ENCODE data around the gene BATF.

The BATF gene

GRCh38 chr14:75499084-75499875, 23.0 kb upstream of the BATF start:
- DNase-seq (ENCODE audit: low spot score), result no peak

DNA sequence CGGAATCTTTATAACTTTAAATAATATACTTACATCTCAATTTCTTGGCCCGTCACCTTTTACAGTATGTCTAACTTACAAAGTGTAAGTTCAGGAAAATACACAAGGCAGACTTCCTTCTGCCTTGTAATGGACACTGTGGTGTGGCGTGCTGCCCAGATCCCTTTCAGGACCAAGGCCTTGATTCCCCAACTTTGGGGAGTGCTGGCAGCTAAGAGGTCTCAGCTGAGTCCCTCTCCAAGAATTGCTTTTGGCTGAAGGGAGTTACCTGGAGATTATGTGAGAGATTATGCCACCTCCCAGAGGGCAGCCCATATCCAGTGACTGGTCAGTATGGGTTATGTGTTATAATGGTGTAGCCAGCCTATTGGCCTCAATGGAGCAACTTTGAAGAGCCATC, 21.2 kb upstream of the BATF start:
- no peak for DNase-seq (ENCODE audit: low spot score)

- DNase-seq (ENCODE audit: low spot score), result no peak
Measured at GRCh38 chr14:75504411-75504810, 17.9 kb upstream of the BATF start.

GRCh38 chr14:75506930-75507329, 15.3 kb upstream of the BATF start:
- no peak for DNase-seq (ENCODE audit: low spot score)

DNA sequence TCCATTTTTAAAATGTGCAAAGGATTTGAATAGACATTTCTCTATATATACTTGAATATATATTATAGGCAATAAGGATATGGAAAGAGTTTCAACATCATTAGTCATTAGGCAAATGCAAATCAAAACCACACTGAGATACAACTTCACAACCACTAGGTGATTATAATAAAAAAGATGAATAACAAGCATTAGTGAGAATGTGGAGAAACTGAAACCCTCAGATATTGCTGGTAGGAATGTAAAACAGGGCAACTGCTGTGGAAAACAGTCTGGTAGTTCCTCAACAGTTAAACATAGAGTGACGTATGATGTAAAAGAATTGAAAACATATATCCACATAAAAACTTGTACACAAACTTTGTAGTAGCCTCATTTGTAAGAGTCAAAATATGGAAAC, 11.7 kb upstream of the BATF start:
- no peak for DNase-seq (ENCODE audit: low spot score)

GRCh38 chr14:75511201-75511600, 11.1 kb upstream of the BATF start:
- no peak for DNase-seq (ENCODE audit: low spot score)

GRCh38 chr14:75513911-75514672, 8.2 kb upstream of the BATF start:
- no peak for DNase-seq (ENCODE audit: low spot score)

DNA sequence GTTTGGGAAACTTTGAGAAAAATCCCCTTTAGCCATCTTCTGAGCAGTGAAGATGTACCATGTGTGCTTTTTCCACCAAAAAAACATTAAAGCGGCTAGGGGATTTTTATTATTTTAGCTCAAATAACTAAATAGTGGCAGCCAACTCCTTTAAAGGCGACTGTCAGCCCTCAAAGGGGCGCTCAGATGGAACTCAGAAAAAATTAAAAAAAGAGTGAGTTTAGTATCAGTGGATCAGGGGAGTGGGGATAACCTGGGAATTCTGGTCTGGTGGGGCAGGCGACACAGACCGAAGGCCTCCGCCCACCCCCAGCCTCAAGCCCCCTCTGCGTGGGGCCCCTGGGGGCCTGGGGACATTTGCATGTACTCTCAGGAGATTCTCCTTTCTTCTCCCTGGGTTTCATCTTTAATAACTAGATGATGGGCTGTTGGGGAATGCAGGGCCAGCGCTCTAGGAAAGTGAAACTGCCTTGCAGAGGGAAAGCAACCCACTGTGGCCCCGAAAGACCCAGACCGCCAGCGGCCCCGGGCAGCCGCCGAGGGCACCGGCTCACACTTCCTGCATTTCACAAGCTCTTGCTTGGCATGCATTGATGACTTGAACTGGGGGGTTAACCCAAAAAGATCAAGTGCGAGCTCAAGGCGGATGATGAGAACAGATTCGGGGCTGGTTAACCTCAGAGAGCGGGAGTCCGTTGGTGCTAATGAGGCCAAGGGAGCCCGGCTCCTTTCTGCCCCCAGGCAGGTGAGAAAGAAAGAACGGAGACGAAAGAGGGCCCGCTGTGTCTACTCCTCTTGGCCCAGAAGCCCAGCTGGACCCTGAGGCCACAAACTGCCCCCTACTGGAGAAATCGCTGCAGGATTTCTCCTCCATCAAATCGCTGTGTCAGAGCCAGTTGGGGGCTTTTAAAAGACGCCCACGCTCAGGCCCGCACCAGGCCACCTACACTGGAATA, 7.3 kb upstream of the BATF start:
- DNase-seq (ENCODE audit: low spot score), result no peak

GRCh38 chr14:75515629-75515996, 6.7 kb upstream of the BATF start:
- DNase-seq (ENCODE audit: low spot score), result no peak

DNA sequence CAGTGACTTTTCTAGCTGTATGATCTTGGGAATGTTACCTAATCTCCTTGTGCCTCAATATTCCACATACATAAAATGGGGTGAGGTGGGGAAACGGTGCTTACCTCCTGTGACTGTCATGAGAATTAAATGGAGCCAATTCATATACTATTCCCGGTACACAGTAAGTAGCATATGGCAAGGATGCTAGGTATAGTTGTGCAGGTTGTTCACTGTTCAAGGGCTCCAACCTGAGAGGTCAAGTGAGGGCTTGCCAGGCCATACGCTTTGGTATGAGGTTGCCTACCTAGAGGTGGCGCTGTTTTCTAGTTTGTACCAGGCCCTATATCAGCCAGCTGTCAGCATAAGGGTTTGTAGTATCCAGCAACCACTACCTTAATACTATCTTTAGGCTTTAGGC, 3.6 kb upstream of the BATF start:
- DNase-seq (ENCODE audit: low spot score), result no peak

DNA sequence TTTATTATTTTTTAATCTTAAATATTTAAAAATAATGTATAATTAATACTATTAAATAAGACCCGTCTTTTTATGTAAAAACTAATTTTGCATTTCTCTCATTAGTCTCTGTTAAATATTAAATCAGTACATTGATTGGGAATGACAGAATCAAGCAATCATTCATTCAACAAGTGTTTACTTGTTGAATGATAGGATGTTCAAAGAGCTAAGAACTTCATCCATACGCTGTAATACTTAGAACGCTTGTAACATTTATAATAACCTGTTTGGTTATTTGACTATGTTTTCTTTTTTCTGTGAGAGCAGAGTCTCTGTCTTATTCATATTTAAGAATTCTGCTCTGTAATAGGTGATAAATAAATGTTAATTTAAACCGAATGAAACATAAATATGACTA, 2.9 kb upstream of the BATF start:
- no peak for DNase-seq (ENCODE audit: low spot score)

DNA sequence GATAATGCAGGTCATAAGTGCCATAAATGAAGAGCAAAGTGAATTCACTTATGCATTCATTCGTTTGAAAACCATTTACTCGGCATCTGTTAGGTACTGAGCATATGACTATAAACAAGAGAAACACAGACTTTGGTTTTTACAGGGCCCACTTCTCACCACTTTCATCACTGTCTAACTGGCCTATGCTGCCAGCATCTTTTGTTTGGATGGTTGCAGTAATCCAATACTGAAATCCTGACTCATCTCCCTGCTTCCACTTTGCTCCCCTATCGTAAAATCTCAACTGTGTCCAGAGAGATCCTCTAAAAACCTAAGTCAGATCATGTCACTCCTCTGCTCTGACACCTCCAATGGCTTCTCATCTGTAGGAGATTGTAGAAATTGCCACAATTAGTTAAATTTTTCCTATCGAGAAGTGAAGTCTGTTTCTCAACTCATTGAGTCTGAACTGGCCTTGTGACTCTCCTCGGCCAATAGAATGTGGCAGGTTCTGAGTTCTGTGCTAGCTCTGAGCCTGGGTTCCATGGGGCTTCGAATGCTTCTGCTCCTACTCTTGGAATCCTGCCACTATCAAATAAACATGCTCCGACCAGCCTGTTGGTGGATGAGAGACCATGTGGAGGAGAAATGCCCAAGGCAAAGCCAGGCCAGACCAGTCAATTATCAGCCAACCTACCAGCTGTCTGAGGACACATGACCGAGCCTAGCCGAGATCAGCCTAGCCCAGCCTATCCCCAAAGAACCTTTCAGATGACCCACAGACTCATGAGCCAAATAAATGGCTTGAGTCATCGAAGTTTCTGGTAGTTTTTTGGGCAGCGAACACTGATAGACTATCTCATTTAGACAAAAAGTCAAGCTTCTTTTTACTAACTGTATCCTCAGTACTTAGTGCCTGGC, 2.2 kb upstream of the BATF start:
- DNase-seq (ENCODE audit: low spot score), result no peak

- DNase-seq (ENCODE audit: low spot score), result no peak
Measured at GRCh38 chr14:75520852-75521251, 1.4 kb upstream of the BATF start.

- DNase-seq (ENCODE audit: low spot score), result no peak
Measured at GRCh38 chr14:75521415-75522199, 662 bp upstream of the BATF start.

DNA sequence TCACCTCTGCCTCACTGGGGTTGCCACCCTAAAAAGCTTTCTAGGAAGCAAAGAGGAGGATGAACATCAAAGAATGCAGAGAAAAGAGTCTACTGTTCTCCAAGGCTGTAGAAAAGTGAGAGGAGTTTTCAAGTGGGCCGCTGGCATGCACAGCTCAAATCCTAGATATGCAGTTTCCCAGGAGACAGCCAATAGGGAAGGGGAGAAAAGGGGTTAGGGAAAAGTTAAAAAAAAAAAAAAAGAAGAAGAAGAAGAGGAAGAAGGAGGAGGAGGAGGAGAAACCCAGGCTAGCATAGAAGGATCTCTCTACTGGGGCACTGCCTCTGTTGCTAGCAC, 682 bp downstream of the BATF start:
- DNase-seq (ENCODE audit: low spot score), result no peak

DNA sequence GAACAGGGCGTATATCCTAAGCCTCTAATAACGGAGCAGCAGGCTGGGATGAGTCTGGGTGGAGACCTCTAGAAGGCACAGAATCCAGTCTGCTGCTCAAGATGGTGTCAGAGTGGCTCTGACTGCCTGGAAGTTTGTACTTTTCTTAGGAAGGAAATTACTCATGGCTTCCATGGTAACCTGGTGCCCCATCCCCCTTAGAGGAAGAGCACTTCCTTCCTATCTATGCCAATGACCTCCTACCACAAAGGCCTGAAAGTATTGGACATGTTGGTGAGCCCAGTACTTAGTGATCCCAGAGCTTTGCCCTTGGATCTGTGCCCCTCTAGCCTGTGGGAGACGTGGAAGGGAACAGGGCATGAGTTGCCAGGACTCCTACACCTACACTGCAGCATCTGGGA, 1.5 kb downstream of the BATF start:
- DNase-seq (ENCODE audit: low spot score), result no peak

DNA sequence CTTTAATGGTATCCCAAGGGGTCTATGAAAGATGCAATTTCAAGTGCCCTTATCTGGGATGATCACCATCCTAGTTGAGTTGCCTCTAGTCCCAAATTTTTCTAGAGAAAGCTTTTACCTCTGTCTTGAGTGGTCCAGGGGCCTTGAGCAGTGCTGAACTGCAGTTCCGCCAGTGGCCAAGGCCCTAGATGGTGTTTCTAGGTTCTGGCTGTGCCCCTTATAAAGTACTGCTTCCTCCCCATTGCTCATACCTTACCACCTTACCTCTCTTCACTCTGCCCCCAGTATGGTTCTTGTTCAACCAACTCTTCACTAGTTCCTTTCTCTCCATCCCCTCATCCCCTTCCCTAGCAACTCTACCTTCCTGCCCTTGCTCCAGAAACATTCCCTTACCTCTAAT, 3.7 kb downstream of the BATF start:
- no peak for DNase-seq (ENCODE audit: low spot score)

DNA sequence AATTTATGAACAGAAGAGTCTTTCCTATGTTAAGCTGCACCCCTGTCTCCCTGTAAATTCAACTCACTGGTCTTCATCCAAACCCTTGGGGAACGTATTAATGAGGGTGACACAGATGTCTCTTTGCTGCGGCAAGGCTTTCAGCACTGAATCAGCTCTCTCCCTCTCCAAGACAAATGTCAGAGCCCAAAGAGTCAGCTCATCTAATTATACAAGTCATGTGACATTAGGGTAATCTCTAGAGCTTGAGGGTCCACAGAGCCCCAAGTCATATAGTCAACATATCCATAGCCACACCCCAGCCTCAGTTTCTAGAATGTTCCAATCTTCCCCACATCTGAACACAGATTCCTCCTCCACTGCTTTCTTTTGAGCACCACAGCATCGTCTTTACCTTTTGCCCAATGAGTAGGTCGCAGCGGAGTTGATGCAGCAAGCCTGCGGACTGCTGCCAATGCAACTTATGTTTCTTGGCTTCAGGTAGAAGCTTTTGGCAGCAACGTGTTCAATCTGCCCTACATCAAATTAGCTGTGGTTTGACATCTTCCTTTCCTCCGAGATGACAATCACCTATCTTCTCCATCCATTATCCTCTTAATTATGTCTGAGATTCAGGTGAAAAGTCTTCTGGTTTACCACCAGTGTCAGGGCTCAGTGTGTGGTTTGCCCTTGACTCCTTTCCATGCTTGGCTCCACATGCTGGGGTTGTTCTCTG, 5.3 kb downstream of the BATF start:
- peak; percentile 9 for DNase-seq (ENCODE audit: low spot score)

- DNase-seq (ENCODE audit: low spot score), result no peak
Measured at GRCh38 chr14:75531256-75531655, 9.0 kb downstream of the BATF start.
